Ishikawa (cell line): ENCODE results near the gene SPATC1L.

Experiments
- CEBPB ChIP-seq: IDR thresholded peaks from 2 replicates; pipeline ENCODE4 v1.6.1; 2012
- CREB1 ChIP-seq: IDR thresholded peaks from 2 replicates; pipeline ENCODE4 v1.6.1; 2012; ENCODE audit warnings: low read depth
- EGR1 ChIP-seq: IDR thresholded peaks from 2 replicates; pipeline ENCODE4 v1.6.1; 2012
- EP300 ChIP-seq: IDR thresholded peaks from 2 replicates; pipeline ENCODE4 v1.6.1; 2012; ENCODE audit warnings: borderline replicate concordance
- FOXM1 ChIP-seq: IDR thresholded peaks from 2 replicates; pipeline ENCODE4 v1.6.1; 2012; ENCODE audit warnings: low read depth, borderline replicate concordance
- NFIC ChIP-seq: IDR thresholded peaks from 2 replicates; pipeline ENCODE4 v1.6.1; 2012
- RAD21 ChIP-seq: IDR thresholded peaks from 2 replicates; pipeline ENCODE4 v1.6.1; 2012; ENCODE audit warnings: low read depth
- TAF1 ChIP-seq: IDR thresholded peaks from 2 replicates; pipeline ENCODE4 v1.6.1; 2012; ENCODE audit warnings: low read depth, mild to moderate bottlenecking
- TCF12 ChIP-seq: IDR thresholded peaks from 2 replicates; pipeline ENCODE4 v1.6.1; 2012; ENCODE audit warnings: low read depth
- TEAD4 ChIP-seq: IDR thresholded peaks from 2 replicates; pipeline ENCODE4 v1.6.1; 2012
- YY1 ChIP-seq: IDR thresholded peaks from 2 replicates; pipeline ENCODE4 v1.6.1; 2012; ENCODE audit warnings: low read depth
- TF ChIP-seq, protein P1 (sequence below): IDR thresholded peaks from 2 replicates; pipeline ENCODE4 v1.6.1; 2012
- TF ChIP-seq, protein P2 (sequence below): IDR thresholded peaks from 2 replicates; pipeline ENCODE4 v1.6.1; 2012; ENCODE audit warnings: low read depth, mild to moderate bottlenecking

DNA sequence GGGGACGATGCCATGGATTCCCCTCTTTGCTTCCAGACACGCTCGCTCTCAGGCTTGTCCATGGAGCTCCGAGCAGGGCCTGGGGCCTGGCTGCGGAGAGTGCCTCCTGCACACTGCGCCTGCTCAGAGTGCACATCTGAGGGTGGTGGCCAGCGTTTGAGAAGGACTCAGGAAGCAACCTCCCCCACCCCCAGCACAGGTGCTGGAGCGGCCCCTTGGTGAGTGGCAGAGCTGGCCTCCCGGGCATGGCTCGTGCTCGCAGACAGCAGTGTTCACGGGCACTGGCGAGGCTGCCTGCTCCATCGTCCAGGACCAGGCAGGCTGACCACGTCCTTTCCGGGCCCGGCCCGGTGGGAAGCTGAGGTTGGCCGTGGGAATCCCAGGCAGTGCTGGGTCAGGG, 2.8 kb downstream of the SPATC1L start:
- TF ChIP-seq EP300, result no peak
- TF ChIP-seq, protein P1, sequence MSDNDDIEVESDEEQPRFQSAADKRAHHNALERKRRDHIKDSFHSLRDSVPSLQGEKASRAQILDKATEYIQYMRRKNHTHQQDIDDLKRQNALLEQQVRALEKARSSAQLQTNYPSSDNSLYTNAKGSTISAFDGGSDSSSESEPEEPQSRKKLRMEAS, result no peak
- TF ChIP-seq YY1, result no peak
- TF ChIP-seq FOXM1, result no peak
- no peak for TF ChIP-seq RAD21
- TF ChIP-seq TCF12, result no peak
- TF ChIP-seq, protein P2, sequence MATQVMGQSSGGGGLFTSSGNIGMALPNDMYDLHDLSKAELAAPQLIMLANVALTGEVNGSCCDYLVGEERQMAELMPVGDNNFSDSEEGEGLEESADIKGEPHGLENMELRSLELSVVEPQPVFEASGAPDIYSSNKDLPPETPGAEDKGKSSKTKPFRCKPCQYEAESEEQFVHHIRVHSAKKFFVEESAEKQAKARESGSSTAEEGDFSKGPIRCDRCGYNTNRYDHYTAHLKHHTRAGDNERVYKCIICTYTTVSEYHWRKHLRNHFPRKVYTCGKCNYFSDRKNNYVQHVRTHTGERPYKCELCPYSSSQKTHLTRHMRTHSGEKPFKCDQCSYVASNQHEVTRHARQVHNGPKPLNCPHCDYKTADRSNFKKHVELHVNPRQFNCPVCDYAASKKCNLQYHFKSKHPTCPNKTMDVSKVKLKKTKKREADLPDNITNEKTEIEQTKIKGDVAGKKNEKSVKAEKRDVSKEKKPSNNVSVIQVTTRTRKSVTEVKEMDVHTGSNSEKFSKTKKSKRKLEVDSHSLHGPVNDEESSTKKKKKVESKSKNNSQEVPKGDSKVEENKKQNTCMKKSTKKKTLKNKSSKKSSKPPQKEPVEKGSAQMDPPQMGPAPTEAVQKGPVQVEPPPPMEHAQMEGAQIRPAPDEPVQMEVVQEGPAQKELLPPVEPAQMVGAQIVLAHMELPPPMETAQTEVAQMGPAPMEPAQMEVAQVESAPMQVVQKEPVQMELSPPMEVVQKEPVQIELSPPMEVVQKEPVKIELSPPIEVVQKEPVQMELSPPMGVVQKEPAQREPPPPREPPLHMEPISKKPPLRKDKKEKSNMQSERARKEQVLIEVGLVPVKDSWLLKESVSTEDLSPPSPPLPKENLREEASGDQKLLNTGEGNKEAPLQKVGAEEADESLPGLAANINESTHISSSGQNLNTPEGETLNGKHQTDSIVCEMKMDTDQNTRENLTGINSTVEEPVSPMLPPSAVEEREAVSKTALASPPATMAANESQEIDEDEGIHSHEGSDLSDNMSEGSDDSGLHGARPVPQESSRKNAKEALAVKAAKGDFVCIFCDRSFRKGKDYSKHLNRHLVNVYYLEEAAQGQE, result no peak
- TF ChIP-seq NFIC, result no peak
- no peak for TF ChIP-seq TAF1
- no peak for TF ChIP-seq CREB1
- no peak for TF ChIP-seq TEAD4
- TF ChIP-seq CEBPB, result no peak
- no peak for TF ChIP-seq EGR1
